Endometrium (tissue), 2 donors: Measurements from ENCODE around the gene PSMF1.

Experiments used
- FAIRE-seq: peaks from 2 replicates; lab custom pipeline; 2012; peaks lifted over from hg19 to GRCh38; lab: Jason Lieb, UNC
- donor health status: control.
- donor health status: control.

The PSMF1 gene

GRCh38 chr20:1118336-1119127 is at the start of gene PSMF1:
Gene PSMF1 (plus strand): TSS chr20:1118602. CDS start chr20:1118774, 172 bp downstream.
- peak; percentile 71 for FAIRE-seq

- FAIRE-seq, result no peak
These were observed 46.1 kb upstream of the PSMF1 start for GRCh38 chr20:1072258-1072657.

- FAIRE-seq, result no peak
These were observed 42.8 kb upstream of the PSMF1 start for GRCh38 chr20:1075616-1076015.

- no peak for FAIRE-seq
These were observed 36.5 kb upstream of the PSMF1 start for GRCh38 chr20:1081891-1082290.

GRCh38 chr20:1083431-1084080 is 34.8 kb upstream of the PSMF1 start:
- no peak for FAIRE-seq

- FAIRE-seq, result no peak
These were observed 32.7 kb upstream of the PSMF1 start for GRCh38 chr20:1085492-1086276.

GRCh38 chr20:1086277-1087213 is 31.9 kb upstream of the PSMF1 start:
- no peak for FAIRE-seq

GRCh38 chr20:1087311-1087905 is 31.0 kb upstream of the PSMF1 start:
- FAIRE-seq, result no peak

- no peak for FAIRE-seq
These were observed 23.7 kb upstream of the PSMF1 start for GRCh38 chr20:1094751-1095150.

- FAIRE-seq, result no peak
These were observed 16.9 kb upstream of the PSMF1 start for GRCh38 chr20:1101533-1101932.

- FAIRE-seq, result no peak
These were observed 16.4 kb upstream of the PSMF1 start for GRCh38 chr20:1102016-1102415.

- no peak for FAIRE-seq
These were observed 14.7 kb upstream of the PSMF1 start for GRCh38 chr20:1103751-1104150.

GRCh38 chr20:1105599-1106194 is 12.7 kb upstream of the PSMF1 start:
- no peak for FAIRE-seq

- FAIRE-seq, result no peak
These were observed 11.2 kb upstream of the PSMF1 start for GRCh38 chr20:1107176-1107575.

GRCh38 chr20:1108437-1108920 is 9.9 kb upstream of the PSMF1 start:
- FAIRE-seq, result no peak

GRCh38 chr20:1112908-1113307 is 5.5 kb upstream of the PSMF1 start:
- FAIRE-seq, result no peak

- no peak for FAIRE-seq
These were observed 432 bp upstream of the PSMF1 start for GRCh38 chr20:1118004-1118335.

GRCh38 chr20:1119128-1119505 is 715 bp downstream of the PSMF1 start:
- no peak for FAIRE-seq

- no peak for FAIRE-seq
These were observed 1.1 kb downstream of the PSMF1 start for GRCh38 chr20:1119524-1119923.

GRCh38 chr20:1121429-1121828 is 3.0 kb downstream of the PSMF1 start:
- FAIRE-seq, result no peak
